Stimulated activated CD8-positive, alpha-beta memory T cell treated with anti-CD3 and anti-CD28 coated beads, Interleukin-7, amount 100 ng/mL, for 1 hour (primary cell): ENCODE results near the gene NPAS2.

Source experiments
- DNase-seq, 2 donors: peaks; one replicate each; pipeline ENCODE4 v3.0.0-alpha.2; 2020; ENCODE audit warnings: low read depth in 2 of 2

NPAS2 gene

GRCh38 chr2:100819370-100820272 lies at the start of gene NPAS2:
NPAS2 (plus strand) TSS chr2:100820139; CDS start chr2:100904755, 84,616 bp downstream.
- no peak for DNase-seq

- no peak for DNase-seq
Measured at GRCh38 chr2:100771125-100771524, 48.8 kb upstream of the NPAS2 start.

- no peak for DNase-seq
Measured at GRCh38 chr2:100773538-100773937, 46.4 kb upstream of the NPAS2 start.

GRCh38 chr2:100776445-100776844 lies 43.5 kb upstream of the NPAS2 start:
- DNase-seq = no peak

- no peak for DNase-seq
Measured at GRCh38 chr2:100778637-100779450, 41.1 kb upstream of the NPAS2 start.

- DNase-seq = no peak
Measured at GRCh38 chr2:100779908-100780202, 40.1 kb upstream of the NPAS2 start.

GRCh38 chr2:100780203-100781008 lies 39.5 kb upstream of the NPAS2 start:
- DNase-seq = no peak

GRCh38 chr2:100781009-100781325 lies 39.0 kb upstream of the NPAS2 start:
- no peak for DNase-seq

GRCh38 chr2:100781523-100782379 lies 38.2 kb upstream of the NPAS2 start:
- no peak for DNase-seq

GRCh38 chr2:100782380-100782878 lies 37.5 kb upstream of the NPAS2 start:
- DNase-seq = no peak

- DNase-seq = no peak
Measured at GRCh38 chr2:100783987-100784386, 36.0 kb upstream of the NPAS2 start.

GRCh38 chr2:100784681-100785080 lies 35.3 kb upstream of the NPAS2 start:
- no peak for DNase-seq

GRCh38 chr2:100785626-100786296 lies 34.2 kb upstream of the NPAS2 start:
- DNase-seq = no peak

- DNase-seq = no peak
Measured at GRCh38 chr2:100786297-100786658, 33.7 kb upstream of the NPAS2 start.

GRCh38 chr2:100786985-100787384 lies 33.0 kb upstream of the NPAS2 start:
- no peak for DNase-seq

- DNase-seq = no peak
Measured at GRCh38 chr2:100789361-100789760, 30.6 kb upstream of the NPAS2 start.

GRCh38 chr2:100791294-100791935 lies 28.5 kb upstream of the NPAS2 start:
- no peak for DNase-seq

- DNase-seq = no peak
Measured at GRCh38 chr2:100791936-100792308, 28.0 kb upstream of the NPAS2 start.

- DNase-seq = no peak
Measured at GRCh38 chr2:100793220-100793619, 26.7 kb upstream of the NPAS2 start.

- no peak for DNase-seq
Measured at GRCh38 chr2:100793982-100794381, 26.0 kb upstream of the NPAS2 start.
